Upper lobe of right lung (tissue), 1 donor: ENCODE results near the gene CDC14A. TPM values are rescaled to one million over a fixed set of nuclear protein-coding genes. Genes with fewer than 3 reads are reported as not detected.

Source experiments
- ATAC-seq: fragments of 200-7000 bp; cut with Tn5 transposase; one replicate; pipeline ENCODE4 v1.9.1; 2020; ENCODE audit warnings: mild to moderate bottlenecking, moderate library complexity
- DNase-seq: peaks from one replicate; pipeline ENCODE4 v3.0.0-alpha.2; 2020
- H3K27ac ChIP-seq: fragments of 200-600 bp; one replicate; pipeline ENCODE4 v1.8.0; 2022
- H3K27me3 ChIP-seq: fragments of 200-600 bp; one replicate; pipeline ENCODE4 v1.8.0; 2022; ENCODE audit warnings: mild to moderate bottlenecking
- H3K36me3 ChIP-seq: fragments of 200-600 bp; one replicate; pipeline ENCODE4 v1.8.0; 2022
- H3K4me1 ChIP-seq: fragments of 200-600 bp; one replicate; pipeline ENCODE4 v1.8.0; 2022
- H3K4me3 ChIP-seq: fragments of 200-600 bp; one replicate; pipeline ENCODE4 v1.8.0; 2022; ENCODE audit warnings: mild to moderate bottlenecking
- H3K9me3 ChIP-seq: fragments of 200-600 bp; one replicate; pipeline ENCODE4 v1.8.0; 2022
- CTCF ChIP-seq: fragments of 200-600 bp; IDR thresholded peaks from one replicate; pipeline ENCODE4 v1.8.0; 2022; ENCODE audit warnings: antibody characterized with exemption
- intact Hi-C: fragments of 100-400 bp; cut with DNase I; formaldehyde crosslinking; loops from one replicate; pipeline ENCODE4 v1.11.0; 2022
- total RNA-seq: library from RNA; stranded (reverse); fragmentation: NEBNext Ultra II Directional; extraction: Animal tissue kit (Norgen Biotek cat#: 25700); gene quantifications from one replicate; pipeline ENCODE4 v1.2.1, GENCODE V29; 2021
- donor health status: DM: no; HTN: yes; CAD: no; lungs with severe emphysema.

The CDC14A gene
- total RNA-seq, 1 donor from 2014 or later, result 12.0 TPM

GRCh38 chr1:100320311-100321099 is 31.8 kb upstream of the CDC14A start:
- no peak overlapping the region for H3K27ac ChIP-seq
- ATAC-seq (no peak), DNase-seq (no peak)
- intact Hi-C loops, result no loop called here
- TF ChIP-seq CTCF, result no peak
- peaks cover 5% of the 10 kb centered on the region for H3K4me1 ChIP-seq
- no peaks in the 10 kb centered on the region for H3K36me3 ChIP-seq
- H3K27me3 ChIP-seq, result no peaks in the 10 kb centered on the region
- H3K4me3 ChIP-seq, result no peak overlapping the region
- H3K9me3 ChIP-seq, result peaks cover 5% of the 10 kb centered on the region

GRCh38 chr1:100321100-100321493 is 31.2 kb upstream of the CDC14A start:
- H3K9me3 ChIP-seq, result peaks cover 5% of the 10 kb centered on the region
- no peak overlapping the region for H3K4me3 ChIP-seq
- peaks cover 5% of the 10 kb centered on the region for H3K4me1 ChIP-seq
- ATAC-seq (no peak), DNase-seq (no peak)
- H3K27ac ChIP-seq, result no peak overlapping the region
- no peaks in the 10 kb centered on the region for H3K27me3 ChIP-seq
- H3K36me3 ChIP-seq, result no peaks in the 10 kb centered on the region
- TF ChIP-seq CTCF, result no peak
- intact Hi-C loops, result no loop called here

- intact Hi-C loops, result no loop called here
- DNase-seq (no peak), ATAC-seq (no peak)
- peaks cover 5% of the 10 kb centered on the region for H3K4me1 ChIP-seq
- no peaks in the 10 kb centered on the region for H3K27me3 ChIP-seq
- no peak overlapping the region for H3K4me3 ChIP-seq
- no peak overlapping the region for H3K27ac ChIP-seq
- no peak for TF ChIP-seq CTCF
- H3K36me3 ChIP-seq, result no peaks in the 10 kb centered on the region
- peaks cover 5% of the 10 kb centered on the region for H3K9me3 ChIP-seq
Observed at GRCh38 chr1:100321506-100321905, 30.8 kb upstream of the CDC14A start.

GRCh38 chr1:100322436-100323211 is 29.7 kb upstream of the CDC14A start:
- Histone ChIP-seq H3K27me3 (no peaks in the 10 kb centered on the region), H3K36me3 (no peaks in the 10 kb centered on the region), H3K9me3 (peaks cover 5% of the 10 kb centered on the region), H3K4me3 (no peak overlapping the region), H3K4me1 (peaks cover 5% of the 10 kb centered on the region), H3K27ac (no peak overlapping the region)
- TF ChIP-seq CTCF, result no peak
- ATAC-seq (no peak), DNase-seq (no peak)
- intact Hi-C loops, result no loop called here

GRCh38 chr1:100323419-100324106 is 28.7 kb upstream of the CDC14A start:
- H3K27ac ChIP-seq, result no peak overlapping the region
- intact Hi-C loops, result no loop called here
- ATAC-seq, result no peak
- DNase-seq, result no peak
- peaks cover 5% of the 10 kb centered on the region for H3K4me1 ChIP-seq
- H3K9me3 ChIP-seq, result peaks cover 5% of the 10 kb centered on the region
- no peak for TF ChIP-seq CTCF
- no peaks in the 10 kb centered on the region for H3K27me3 ChIP-seq
- no peak overlapping the region for H3K4me3 ChIP-seq
- H3K36me3 ChIP-seq, result no peaks in the 10 kb centered on the region
